Esophagus muscularis mucosa (tissue), 4 donors: ENCODE measurements around the gene ACCS.

Experiments used
- EP300 ChIP-seq: sonication (generic); formaldehyde crosslinking; IDR thresholded peaks from one replicate; pipeline ENCODE4 v1.6.1; 2017; ENCODE audit warnings: antibody characterized with exemption
- POLR2A ChIP-seq: fragments of 450-650 bp; IDR thresholded peaks from one replicate; pipeline ENCODE4 v1.6.1; 2017; ENCODE audit warnings: antibody characterized with exemption, moderate library complexity, mild to moderate bottlenecking, low read depth
- POLR2AphosphoS5 ChIP-seq, 2 donors: sonication (generic); formaldehyde crosslinking; IDR thresholded peaks; one replicate each; pipeline ENCODE4 v1.6.1; 2017; ENCODE audit warnings: antibody characterized with exemption in 2 of 2
- TF ChIP-seq, protein P1 (sequence below), 3 experiments: fragments of 200-600 bp in 2 of 3; fragments of 450-650 bp in 1 of 3; sonication (generic) in 2 of 3; IDR thresholded peaks; one replicate each; pipeline ENCODE4 v1.5.1; 2017 to 2019; ENCODE audit warnings: antibody characterized with exemption in 3 of 3, mild to moderate bottlenecking in 2 of 3, moderate library complexity in 1 of 3

DNA sequence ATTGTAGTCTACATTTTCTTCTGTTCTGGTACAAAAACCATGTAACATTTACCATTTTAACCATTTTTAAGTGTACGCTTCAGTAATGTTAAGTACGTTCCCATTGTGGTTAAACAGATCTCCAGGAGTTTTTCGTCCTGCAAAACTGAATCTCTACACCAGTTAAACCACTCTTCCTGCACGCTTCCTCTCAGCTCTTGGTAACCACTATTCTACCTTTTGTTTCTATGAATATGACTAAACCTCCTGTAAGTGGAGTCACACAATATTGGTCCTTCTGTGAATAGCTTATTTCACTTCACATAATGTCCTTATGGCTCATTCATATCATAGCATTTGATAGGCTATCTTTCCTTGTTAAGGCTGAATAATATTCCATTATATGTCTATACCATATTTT lies 22.3 kb downstream of the ACCS start:
- TF ChIP-seq POLR2A = no peak
- TF ChIP-seq, protein P1, sequence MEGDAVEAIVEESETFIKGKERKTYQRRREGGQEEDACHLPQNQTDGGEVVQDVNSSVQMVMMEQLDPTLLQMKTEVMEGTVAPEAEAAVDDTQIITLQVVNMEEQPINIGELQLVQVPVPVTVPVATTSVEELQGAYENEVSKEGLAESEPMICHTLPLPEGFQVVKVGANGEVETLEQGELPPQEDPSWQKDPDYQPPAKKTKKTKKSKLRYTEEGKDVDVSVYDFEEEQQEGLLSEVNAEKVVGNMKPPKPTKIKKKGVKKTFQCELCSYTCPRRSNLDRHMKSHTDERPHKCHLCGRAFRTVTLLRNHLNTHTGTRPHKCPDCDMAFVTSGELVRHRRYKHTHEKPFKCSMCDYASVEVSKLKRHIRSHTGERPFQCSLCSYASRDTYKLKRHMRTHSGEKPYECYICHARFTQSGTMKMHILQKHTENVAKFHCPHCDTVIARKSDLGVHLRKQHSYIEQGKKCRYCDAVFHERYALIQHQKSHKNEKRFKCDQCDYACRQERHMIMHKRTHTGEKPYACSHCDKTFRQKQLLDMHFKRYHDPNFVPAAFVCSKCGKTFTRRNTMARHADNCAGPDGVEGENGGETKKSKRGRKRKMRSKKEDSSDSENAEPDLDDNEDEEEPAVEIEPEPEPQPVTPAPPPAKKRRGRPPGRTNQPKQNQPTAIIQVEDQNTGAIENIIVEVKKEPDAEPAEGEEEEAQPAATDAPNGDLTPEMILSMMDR (IDR thresholded peaks at IDR 0.05) = no peak
- no peak for TF ChIP-seq POLR2AphosphoS5 (IDR thresholded peaks at IDR 0.05)
- no peak for TF ChIP-seq EP300
